Activated CD8-positive, alpha-beta memory T cell treated with anti-CD3 and anti-CD28 coated beads, Interleukin-2, amount 10 ng/mL, durations not matched to agents 7 days and 5 days (primary cell): ENCODE results near the gene COL13A1. TPM values are rescaled to one million over a fixed set of nuclear protein-coding genes. Genes with fewer than 3 reads are reported as not detected.

Experiments
- ATAC-seq: fragments of 150-1000 bp; cut with Tn5 transposase; one replicate; pipeline ENCODE4 v1.10.0; 2021; ENCODE audit warnings: moderate library complexity
- CTCF ChIA-PET: fragments of 350-600 bp; sonication (Branson Sonifier 250); formaldehyde crosslinking; loops from one replicate; lab custom pipeline; 2021; ENCODE audit warnings: antibody characterized with exemption; lab: Charles Lee
- DNase-seq: peaks from one replicate; pipeline ENCODE4 v3.0.0-alpha.2; 2020
- H3K27ac Mint-ChIP-seq: one replicate; pipeline ENCODE4 v1.8.0; 2021; ENCODE audit warnings: mild to moderate bottlenecking, mixed read lengths
- H3K27me3 Mint-ChIP-seq: one replicate; pipeline ENCODE4 v1.8.0; 2021; ENCODE audit warnings: mixed read lengths
- H3K36me3 Mint-ChIP-seq: one replicate; pipeline ENCODE4 v1.8.0; 2021; ENCODE audit warnings: mild to moderate bottlenecking, mixed read lengths
- H3K4me1 Mint-ChIP-seq: one replicate; pipeline ENCODE4 v1.8.0; 2021; ENCODE audit warnings: mixed read lengths
- H3K4me3 Mint-ChIP-seq: one replicate; pipeline ENCODE4 v1.8.0; 2021; ENCODE audit warnings: mild to moderate bottlenecking, moderate library complexity, mixed read lengths
- H3K9me3 Mint-ChIP-seq: one replicate; pipeline ENCODE4 v1.8.0; 2022; ENCODE audit warnings: low read depth, mixed read lengths
- total RNA-seq, 2 experiments: library from RNA; stranded (reverse); gene quantifications; one replicate each; pipeline ENCODE4 v1.2.3, GENCODE V29; 2021

Gene COL13A1
- total RNA-seq, 2 experiments from 2014 or later, result not detected

DNA sequence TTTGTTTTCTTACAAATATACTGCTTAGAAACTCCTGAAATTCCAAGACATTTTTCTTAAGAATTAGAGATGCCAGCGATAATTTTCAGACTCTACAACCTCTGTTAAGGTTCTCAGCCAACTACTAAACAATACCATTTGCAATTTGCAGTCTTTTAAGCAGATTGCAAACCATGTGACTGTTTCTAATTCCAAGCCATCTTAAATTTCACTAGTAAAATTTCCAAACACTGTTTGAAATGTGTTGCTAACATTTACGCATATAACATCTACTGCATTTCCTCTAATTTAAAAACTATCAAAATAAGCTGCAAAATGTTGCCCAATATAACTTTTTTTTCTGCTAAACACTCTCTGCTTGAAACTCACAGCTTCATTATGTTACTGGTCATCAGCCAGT is 194.9 kb downstream of the COL13A1 start:
- Mint-ChIP-seq H3K4me3 (no peak overlapping the region), H3K27ac (no peak overlapping the region), H3K9me3 (no peaks in the 10 kb centered on the region), H3K4me1 (no peaks in the 10 kb centered on the region), H3K36me3 (no peaks in the 10 kb centered on the region), H3K27me3 (peaks cover 26% of the 10 kb centered on the region)
- CTCF ChIA-PET, result no interaction called here
- DNase-seq (no peak), ATAC-seq (no peak)

DNA sequence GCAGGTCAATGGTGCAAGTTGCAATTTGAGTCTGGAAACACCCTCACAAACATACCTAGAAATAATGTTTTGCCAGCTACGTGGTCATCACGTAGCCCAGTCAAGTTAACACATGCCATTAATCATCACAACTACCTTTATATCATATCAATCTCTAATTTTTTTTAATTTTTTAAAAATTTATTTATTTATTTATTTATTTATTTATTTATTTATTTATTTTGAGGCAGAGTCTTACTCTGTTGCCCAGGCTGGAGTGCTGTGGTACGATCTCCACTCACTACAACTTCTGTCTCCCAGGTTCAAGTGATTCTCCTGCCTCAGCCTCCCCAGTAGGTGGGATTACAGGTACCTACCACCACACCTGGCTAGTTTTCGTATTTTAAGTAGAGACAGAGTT is 198.6 kb downstream of the COL13A1 start:
- no peaks in the 10 kb centered on the region for H3K4me1 Mint-ChIP-seq
- DNase-seq (no peak), ATAC-seq (no peak)
- CTCF ChIA-PET, result interaction anchor here (1.3 kb wide), 1 partner anchor 86 kb away, joined by 3 read pairs; no protein-coding TSS in a partner anchor
- H3K4me3 Mint-ChIP-seq, result no peak overlapping the region
- no peaks in the 10 kb centered on the region for H3K36me3 Mint-ChIP-seq
- H3K27me3 Mint-ChIP-seq, result peaks cover 47% of the 10 kb centered on the region
- peaks cover 2% of the 10 kb centered on the region for H3K9me3 Mint-ChIP-seq
- H3K27ac Mint-ChIP-seq, result no peak overlapping the region

DNA sequence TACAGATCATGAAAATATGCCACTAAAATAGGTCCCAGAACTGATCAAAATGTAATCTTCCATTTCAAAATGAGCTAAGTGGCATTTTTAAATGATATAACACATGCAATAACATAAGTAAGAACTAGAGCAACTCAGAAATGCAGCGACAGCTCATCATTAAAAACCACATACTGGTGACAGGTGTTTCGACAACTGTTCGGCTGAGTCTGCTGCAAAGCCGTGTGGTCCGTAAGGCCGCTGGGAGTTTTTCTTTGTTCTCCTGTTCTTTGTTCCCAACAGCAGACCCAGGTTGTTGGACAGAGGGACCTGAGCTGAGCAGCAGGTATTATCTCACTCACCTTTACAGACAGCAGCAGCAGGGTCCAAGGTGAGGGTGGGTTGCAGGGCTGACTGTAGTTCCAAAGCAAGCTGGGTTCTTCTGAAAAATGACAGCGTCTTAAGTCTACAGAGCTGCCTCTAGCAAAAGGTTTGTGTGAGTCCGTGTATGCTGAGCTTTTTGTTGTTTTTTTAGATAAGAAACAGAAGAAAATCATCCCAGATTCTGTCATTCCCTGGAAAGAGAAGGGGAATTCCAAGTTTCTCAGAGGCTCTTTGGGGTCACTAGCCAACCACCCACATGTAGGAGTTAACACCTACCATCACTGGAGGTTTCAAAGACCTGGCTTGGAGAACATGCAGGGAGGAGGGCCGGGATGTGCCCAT is 205.6 kb downstream of the COL13A1 start:
- DNase-seq (no peak), ATAC-seq (no peak)
- CTCF ChIA-PET, result no interaction called here
- Mint-ChIP-seq H3K27ac (no peak overlapping the region), H3K36me3 (no peaks in the 10 kb centered on the region), H3K4me1 (no peaks in the 10 kb centered on the region), H3K4me3 (no peak overlapping the region), H3K9me3 (peaks cover 2% of the 10 kb centered on the region), H3K27me3 (peaks cover 79% of the 10 kb centered on the region)

Other genes starting within 250 kb of the COL13A1 start
- not detected for gene NEUROG3, start 228.5 kb upstream of the COL13A1 start, total RNA-seq
- 1 to 10 TPM; 2.6 to 2.9 TPM for gene FAM241B, start 171.7 kb upstream of the COL13A1 start, total RNA-seq